A549 (cell line): ENCODE measurements around the gene CELF4. TPM values are rescaled to one million over a fixed set of nuclear protein-coding genes. Genes with fewer than 3 reads are reported as not detected.

Experiments used
- ATAC-seq, 2 experiments: fragments of 200-7000 bp in 1 of 2; fragments of >200 bp in 1 of 2; cut with Nextera tagmentation in 1 of 2; cut with Tn5 transposase in 1 of 2; 3 replicates each; pipeline versions ENCODE4 v1.8.0 to v1.9.1; 2018 to 2020; ENCODE audit warnings: mild to moderate bottlenecking in 1 of 2, moderate library complexity in 1 of 2
- CTCF ChIA-PET: fragments of 300-600 bp; sonication (Branson Sonifier 250); formaldehyde crosslinking; extraction: SDS; loops from one replicate; lab custom pipeline; 2021; ENCODE audit warnings: antibody characterized with exemption, inconsistent platforms; lab: Yijun Ruan, JAX
- POLR2A ChIA-PET: fragments of 350-600 bp; formaldehyde crosslinking; extraction: SDS; loops from one replicate; lab custom pipeline; 2021; ENCODE audit warnings: antibody characterized with exemption, inconsistent platforms; lab: Yijun Ruan, JAX
- DNase-seq, 2 experiments: peaks; one replicate each; pipeline versions ENCODE4 v3.0.0 to v3.0.0-alpha.2; 2011 to 2016; ENCODE audit warnings: low read depth in 1 of 2, low spot score in 1 of 2
- FAIRE-seq: peaks from 2 replicates; lab custom pipeline; 2011; peaks lifted over from hg19 to GRCh38; lab: Jason Lieb, UNC
- H3K27ac ChIP-seq, 2 experiments: fragments of >200 bp; sonication (Bioruptor Twin); formaldehyde crosslinking; 3 replicates each; pipeline ENCODE4 v1.5.1; 2016 to 2017
- H3K4me1 ChIP-seq: fragments of >200 bp; sonication (Bioruptor Twin); formaldehyde crosslinking; 3 replicates; pipeline ENCODE4 v1.6.1; 2016
- H3K4me2 ChIP-seq: fragments of >200 bp; sonication (Bioruptor Twin); formaldehyde crosslinking; 3 replicates; pipeline ENCODE4 v1.6.1; 2016
- H3K4me3 ChIP-seq: fragments of >200 bp; sonication (Bioruptor Twin); formaldehyde crosslinking; 3 replicates; pipeline ENCODE4 v1.5.1; 2016
- H3K9me3 ChIP-seq: fragments of >200 bp; sonication (Bioruptor Twin); formaldehyde crosslinking; 3 replicates; pipeline ENCODE4 v1.6.1; 2016
- ATOH8 ChIP-seq: fragments of 250-450 bp; sonication (Bioruptor Pico); IDR thresholded peaks from 2 replicates; pipeline ENCODE4 v1.5.0; 2020; ENCODE audit warnings: low read depth, mild to moderate bottlenecking, moderate library complexity
- BHLHE40 ChIP-seq: IDR thresholded peaks from 2 replicates; pipeline ENCODE4 v1.6.1; 2012; ENCODE audit warnings: low read depth, low read length, inconsistent platforms
- CEBPB ChIP-seq, 2 experiments: fragments of >200 bp in 1 of 2; sonication (Bioruptor Twin) in 1 of 2; formaldehyde crosslinking in 1 of 2; IDR thresholded peaks; 2 replicates each; pipeline ENCODE4 v1.6.1; 2012 to 2016
- CTCF ChIP-seq: fragments of >200 bp; sonication (Bioruptor Twin); formaldehyde crosslinking; IDR thresholded peaks from 3 replicates; pipeline ENCODE4 v1.5.1; 2016
- E2F6 ChIP-seq: IDR thresholded peaks from 2 replicates; pipeline ENCODE4 v1.6.1; 2012; ENCODE audit warnings: low read depth, borderline replicate concordance
- EHMT2 ChIP-seq: fragments of 200-600 bp; sonication (generic); IDR thresholded peaks from 2 replicates; pipeline ENCODE4 v1.6.1; 2016; ENCODE audit warnings: antibody characterized with exemption, low read depth, mild to moderate bottlenecking, moderate library complexity
- ELK1 ChIP-seq: fragments of 150-350 bp; IDR thresholded peaks from 2 replicates; pipeline ENCODE4 v1.6.1; 2014; ENCODE audit warnings: low read depth, mild to moderate bottlenecking, low read length
- EP300 ChIP-seq, 2 experiments: fragments of >200 bp; sonication (Bioruptor Twin); formaldehyde crosslinking; IDR thresholded peaks; 2 replicates in 1 of 2; 3 replicates in 1 of 2; pipeline ENCODE4 v1.6.1; 2016 to 2017
- HEYL ChIP-seq: fragments of 250-450 bp; sonication (Bioruptor Pico); IDR thresholded peaks from 2 replicates; pipeline ENCODE4 v1.8.0; 2021; ENCODE audit warnings: mild to moderate bottlenecking, moderate library complexity
- HOXA7 ChIP-seq: fragments of 250-450 bp; sonication (Bioruptor Pico); IDR thresholded peaks from 2 replicates; pipeline ENCODE4 v1.5.0; 2020; ENCODE audit warnings: mild to moderate bottlenecking, moderate library complexity
- HOXB13 ChIP-seq: fragments of 250-450 bp; sonication (Bioruptor Pico); IDR thresholded peaks from 2 replicates; pipeline ENCODE4 v1.5.0; 2020; ENCODE audit warnings: low read depth, mild to moderate bottlenecking, moderate library complexity
- HOXB5 ChIP-seq: fragments of 250-450 bp; sonication (Bioruptor Pico); IDR thresholded peaks from 2 replicates; pipeline ENCODE4 v1.5.0; 2020; ENCODE audit warnings: mild to moderate bottlenecking, moderate library complexity
- KDM1A ChIP-seq: fragments of 200-600 bp; sonication (generic); IDR thresholded peaks from 2 replicates; pipeline ENCODE4 v1.6.1; 2016; ENCODE audit warnings: low read depth, mild to moderate bottlenecking
- KDM5A ChIP-seq: fragments of 200-600 bp; sonication (generic); IDR thresholded peaks from 2 replicates; pipeline ENCODE4 v1.6.1; 2016; ENCODE audit warnings: antibody characterized with exemption, mild to moderate bottlenecking
- NFE2L2 ChIP-seq: fragments of 150-350 bp; conservative IDR thresholded peaks from 2 replicates; pipeline ENCODE4 v1.6.1; 2014; ENCODE audit warnings: low read length
- NPAS2 ChIP-seq: fragments of 250-450 bp; sonication (Bioruptor Pico); IDR thresholded peaks from 2 replicates; pipeline ENCODE4 v1.8.0; 2022; ENCODE audit warnings: mild to moderate bottlenecking, moderate library complexity, borderline replicate concordance
- POLR2A ChIP-seq: IDR thresholded peaks from 2 replicates; pipeline ENCODE4 v1.6.1; 2012; ENCODE audit warnings: mild to moderate bottlenecking, low read length
- RAD21 ChIP-seq, 2 experiments: fragments of >200 bp in 1 of 2; sonication (Bioruptor Twin) in 1 of 2; formaldehyde crosslinking in 1 of 2; IDR thresholded peaks in 1 of 2; conservative IDR thresholded peaks in 1 of 2; 2 replicates in 1 of 2; 3 replicates in 1 of 2; pipeline ENCODE4 v1.6.1; 2012 to 2018; ENCODE audit warnings: inconsistent platforms in 1 of 2
- RFX5 ChIP-seq: fragments of 450-650 bp; IDR thresholded peaks from 2 replicates; pipeline ENCODE4 v1.7.1; 2014; ENCODE audit warnings: antibody characterized with exemption, mild to moderate bottlenecking, moderate library complexity
- SREBF2 ChIP-seq: fragments of 450-650 bp; IDR thresholded peaks from 2 replicates; pipeline ENCODE4 v1.6.1; 2014; ENCODE audit warnings: mild to moderate bottlenecking, moderate library complexity
- TFCP2L1 ChIP-seq: fragments of 250-450 bp; sonication (Bioruptor Pico); IDR thresholded peaks from 2 replicates; pipeline ENCODE4 v1.5.0; 2021; ENCODE audit warnings: mild to moderate bottlenecking
- USF2 ChIP-seq: fragments of 450-650 bp; IDR thresholded peaks from 2 replicates; pipeline ENCODE4 v1.6.1; 2014; ENCODE audit warnings: antibody characterized with exemption
- ZC3H11A ChIP-seq: fragments of 450-650 bp; IDR thresholded peaks from 2 replicates; pipeline ENCODE4 v1.6.1; 2014; ENCODE audit warnings: antibody characterized with exemption, mild to moderate bottlenecking
- ZNF302 ChIP-seq: fragments of 250-450 bp; sonication (Bioruptor Pico); IDR thresholded peaks from 2 replicates; pipeline ENCODE4 v1.9.0; 2021; ENCODE audit warnings: inconsistent platforms, mild to moderate bottlenecking, moderate library complexity
- ZSCAN20 ChIP-seq: fragments of 250-450 bp; sonication (Bioruptor Pico); IDR thresholded peaks from 2 replicates; pipeline ENCODE4 v1.8.0; 2022; ENCODE audit warnings: mild to moderate bottlenecking, moderate library complexity
- WGBS: methylation state at CpG from one replicate; pipeline ENCODE4 v1.1.6; 2017; ENCODE audit errors: missing lambda C conversion rate; 5-methylcytosine and 5-hydroxymethylcytosine counted together
- polyA plus RNA-seq, 4 experiments: library from polyadenylated mRNA; depleted of rRNA in 3 of 4; stranded (reverse); fragments of >200 nt; fragmentation: RNase III in 1 of 4; extraction: RNeasy Plus Mini Kit Qiagen cat#74134 plus additional on column Dnase treatment in 1 of 4; gene quantifications; 2 replicates in 3 of 4; 3 replicates in 1 of 4; pipeline ENCODE4 v1.2.3, GENCODE V29; 2011 to 2017

The CELF4 gene
- polyA plus RNA-seq, 2 of the 4 experiments (the other 2 are of a cell fraction) = 0.08 TPM; not detected in 1

- Histone ChIP-seq H3K4me3 (no peak overlapping the region), H3K9me3 (no peaks in the 10 kb centered on the region)
- 3% methylated on average over 3 of the region's 9 CpGs for WGBS
- no peak for DNase-seq
- POLR2A ChIA-PET = no interaction called here
- TF ChIP-seq HEYL (no peak), RAD21 (conservative IDR thresholded peaks at IDR 0.05 in 1 of 2, IDR thresholded peaks at IDR 0.05 in 1 of 2) (no peak), KDM1A (no peak), ELK1 (no peak), RFX5 (no peak), HOXB13 (CRISPR knock-in tag) (no peak), POLR2A (no peak), ZC3H11A (no peak), BHLHE40 (no peak), EP300 (IDR thresholded peaks at IDR 0.05) (no peak)
- TF ChIP-seq, all 56 proteins: peak for 0
- no peak overlapping the region for H3K4me2 ChIP-seq
- no peak overlapping the region for H3K27ac ChIP-seq
- no peak for ATAC-seq
- no peak for FAIRE-seq
- CTCF ChIA-PET = interaction anchor here (1.0 to 3.9 kb wide), 3 partner anchors 15 to 194 kb away, joined by 3 to 21 read pairs (median 5); no protein-coding TSS in a partner anchor
- H3K4me1 ChIP-seq = no peaks in the 10 kb centered on the region
Observed at GRCh38 chr18:37536656-37537055, 28.9 kb downstream of the CELF4 start.

- Histone ChIP-seq H3K4me3 (no peak overlapping the region), H3K4me2 (no peak overlapping the region), H3K27ac (no peak overlapping the region), H3K4me1 (no peaks in the 10 kb centered on the region), H3K9me3 (no peaks in the 10 kb centered on the region)
- ATAC-seq = no peak
- no peak for DNase-seq
- no peak for TF ChIP-seq E2F6
- TF ChIP-seq EHMT2 = no peak
- no peak for TF ChIP-seq NFE2L2
- FAIRE-seq = no peak
- CTCF ChIA-PET = interaction anchor here (1.0 to 1.9 kb wide), 2 partner anchors 14 to 41 kb away, joined by 3 to 5 read pairs; no protein-coding TSS in a partner anchor
- POLR2A ChIA-PET = no interaction called here
- WGBS = 26% methylated on average over 4 of the region's 4 CpGs
Observed at GRCh38 chr18:37535968-37536367, 29.6 kb downstream of the CELF4 start.

- TF ChIP-seq NFE2L2 = no peak
- TF ChIP-seq CTCF = no peak
- no peak for TF ChIP-seq USF2
- TF ChIP-seq HOXA7 (CRISPR knock-in tag) = no peak
- no peak for TF ChIP-seq EHMT2
- no peak for TF ChIP-seq RAD21 (conservative IDR thresholded peaks at IDR 0.05 in 1 of 2, IDR thresholded peaks at IDR 0.05 in 1 of 2)
- TF ChIP-seq NPAS2 (CRISPR knock-in tag) = no peak
- TF ChIP-seq ZNF302 (CRISPR knock-in tag) = no peak
- TF ChIP-seq ATOH8 = no peak
- TF ChIP-seq TFCP2L1 (CRISPR knock-in tag) = no peak
- TF ChIP-seq HOXB5 (CRISPR knock-in tag) = no peak
- no peak for TF ChIP-seq SREBF2
- TF ChIP-seq KDM5A = no peak
- TF ChIP-seq HOXB13 (CRISPR knock-in tag) = no peak
- TF ChIP-seq ZSCAN20 (CRISPR knock-in tag) = no peak
- no peak for TF ChIP-seq CEBPB (IDR thresholded peaks at IDR 0.05)
- no peak for ATAC-seq
- DNase-seq = no peak
- H3K9me3 ChIP-seq = no peaks in the 10 kb centered on the region
- no peak overlapping the region for H3K4me2 ChIP-seq
- ChIA-PET POLR2A (no interaction called here), CTCF (interaction anchor here (0.7 to 1.2 kb wide), 3 partner anchors 151 to 191 kb away, joined by 3 read pairs; no protein-coding TSS in a partner anchor)
- 30% methylated on average over 8 of the region's 9 CpGs for WGBS
- no peak overlapping the region for H3K4me3 ChIP-seq
- no peak overlapping the region for H3K27ac ChIP-seq
- no peaks in the 10 kb centered on the region for H3K4me1 ChIP-seq
- FAIRE-seq = no peak
Observed at GRCh38 chr18:37534627-37535026, 31.0 kb downstream of the CELF4 start.
